ENCODE data around the gene TCERG1L. TPM values are rescaled to one million over a fixed set of nuclear protein-coding genes. Genes with fewer than 3 reads are reported as not detected.

The TCERG1L gene
- total RNA-seq, 1 donor from 2014 or later: 2.7 TPM

DNA sequence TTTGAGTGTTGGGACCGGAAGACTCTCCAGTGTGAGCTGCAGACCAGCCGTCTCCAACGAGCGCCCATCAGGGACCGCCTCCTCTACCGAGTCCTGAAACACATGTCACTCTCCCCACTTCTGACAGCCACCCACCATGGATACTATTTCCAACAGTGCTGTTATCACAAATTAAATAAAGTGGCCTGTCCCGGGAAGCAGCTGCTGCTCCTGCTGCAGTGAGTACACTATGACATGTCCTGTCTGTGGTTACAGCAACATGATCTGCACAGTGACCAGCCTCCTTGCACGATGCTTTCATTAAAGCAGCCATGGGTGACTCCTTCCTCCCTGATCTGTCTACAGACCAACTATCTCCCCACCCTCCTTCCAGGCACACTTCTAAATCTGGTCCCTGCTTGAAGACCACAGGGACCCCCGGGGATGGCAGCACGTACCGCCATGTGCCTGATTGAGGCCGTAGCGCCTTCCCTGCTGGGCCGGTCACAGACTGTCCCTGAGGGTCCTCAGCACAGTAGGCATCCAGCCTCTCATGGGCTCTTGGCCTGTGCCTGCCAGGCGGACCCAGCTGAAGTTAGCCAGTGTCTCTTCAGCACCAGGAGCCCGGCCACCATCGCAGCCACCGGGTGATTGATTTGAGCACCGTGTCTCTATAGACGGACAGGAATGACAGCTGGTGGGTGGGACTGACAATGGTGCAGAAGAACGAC is 58.8 kb downstream of the TCERG1L start:
- Mint-ChIP-seq H3K27ac (no peak overlapping the region), H3K27me3 (peaks cover 18% of the 10 kb centered on the region), H3K9me3 (no peaks in the 10 kb centered on the region), H3K36me3 (no peaks in the 10 kb centered on the region), H3K4me1 (ENCODE audit: unreplicated experiment) (peaks cover 30% of the 10 kb centered on the region), H3K4me3 (no peak overlapping the region)
- no peak for DNase-seq (ENCODE audit: extremely low spot score, unreplicated experiment)
- TF ChIP-seq, protein P1, sequence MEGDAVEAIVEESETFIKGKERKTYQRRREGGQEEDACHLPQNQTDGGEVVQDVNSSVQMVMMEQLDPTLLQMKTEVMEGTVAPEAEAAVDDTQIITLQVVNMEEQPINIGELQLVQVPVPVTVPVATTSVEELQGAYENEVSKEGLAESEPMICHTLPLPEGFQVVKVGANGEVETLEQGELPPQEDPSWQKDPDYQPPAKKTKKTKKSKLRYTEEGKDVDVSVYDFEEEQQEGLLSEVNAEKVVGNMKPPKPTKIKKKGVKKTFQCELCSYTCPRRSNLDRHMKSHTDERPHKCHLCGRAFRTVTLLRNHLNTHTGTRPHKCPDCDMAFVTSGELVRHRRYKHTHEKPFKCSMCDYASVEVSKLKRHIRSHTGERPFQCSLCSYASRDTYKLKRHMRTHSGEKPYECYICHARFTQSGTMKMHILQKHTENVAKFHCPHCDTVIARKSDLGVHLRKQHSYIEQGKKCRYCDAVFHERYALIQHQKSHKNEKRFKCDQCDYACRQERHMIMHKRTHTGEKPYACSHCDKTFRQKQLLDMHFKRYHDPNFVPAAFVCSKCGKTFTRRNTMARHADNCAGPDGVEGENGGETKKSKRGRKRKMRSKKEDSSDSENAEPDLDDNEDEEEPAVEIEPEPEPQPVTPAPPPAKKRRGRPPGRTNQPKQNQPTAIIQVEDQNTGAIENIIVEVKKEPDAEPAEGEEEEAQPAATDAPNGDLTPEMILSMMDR (conservative IDR thresholded peaks at IDR 0.05): no peak

DNA sequence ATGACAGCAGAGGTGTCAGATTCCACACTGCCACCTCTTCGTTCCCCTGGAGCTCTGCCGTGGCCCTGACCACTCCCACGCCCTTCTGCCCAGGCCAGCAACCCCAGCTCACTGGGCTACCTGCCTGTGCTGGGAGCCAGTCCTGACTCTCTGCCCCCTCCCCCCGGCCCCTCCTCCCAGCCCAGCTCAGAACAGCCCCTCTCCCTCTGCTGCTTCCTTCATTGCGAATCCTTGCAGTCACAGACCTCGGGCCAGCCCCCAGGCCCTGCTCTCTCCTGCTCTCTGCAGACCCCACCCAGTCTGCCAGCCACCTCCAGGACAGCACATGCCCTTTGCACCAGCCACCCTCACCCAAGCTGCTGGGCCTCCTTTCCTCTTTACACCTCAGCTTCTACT is 60.4 kb downstream of the TCERG1L start:
- Mint-ChIP-seq H3K27ac (peak overlapping the region; percentile 6), H3K9me3 (no peaks in the 10 kb centered on the region), H3K4me1 (ENCODE audit: unreplicated experiment) (peaks cover 30% of the 10 kb centered on the region), H3K36me3 (no peaks in the 10 kb centered on the region), H3K27me3 (peaks cover 18% of the 10 kb centered on the region), H3K4me3 (no peak overlapping the region)
- no peak for DNase-seq (ENCODE audit: extremely low spot score, unreplicated experiment)
- TF ChIP-seq, protein P1 (conservative IDR thresholded peaks at IDR 0.05): no peak

DNA sequence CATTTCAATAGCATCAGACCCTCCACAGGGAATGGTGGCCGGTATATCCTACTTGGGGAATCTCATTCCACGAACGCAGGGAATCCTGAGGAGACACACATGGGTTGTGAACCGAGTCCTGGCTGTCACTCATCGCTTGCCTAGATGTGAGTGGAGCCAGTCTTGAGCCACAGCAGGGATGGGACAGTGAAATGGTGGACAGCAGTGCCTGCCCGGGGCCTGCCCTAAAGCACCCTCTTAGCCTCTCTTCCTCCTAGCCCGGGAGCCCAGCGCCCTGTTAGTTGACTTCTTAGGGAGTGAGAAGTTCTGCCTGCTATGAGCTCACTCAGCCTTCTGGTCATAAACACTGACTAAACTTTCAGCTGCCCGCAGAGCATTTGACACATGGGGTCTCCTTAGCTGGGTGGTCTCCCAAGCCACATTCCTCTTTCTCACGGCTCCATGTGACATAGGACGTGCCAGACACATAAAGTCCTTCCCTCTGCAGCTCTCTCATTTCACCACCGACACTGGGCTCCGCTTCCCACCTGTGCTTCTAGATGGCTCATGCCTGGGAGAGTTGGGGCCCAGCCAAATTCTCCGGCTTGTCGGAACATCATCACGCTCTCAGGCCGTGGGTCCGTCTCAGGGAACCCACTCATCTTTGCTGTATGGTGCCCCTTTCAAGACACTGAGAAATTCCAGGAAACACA is 60.9 kb downstream of the TCERG1L start:
- H3K4me1 Mint-ChIP-seq (ENCODE audit: unreplicated experiment): peaks cover 29% of the 10 kb centered on the region
- H3K4me3 Mint-ChIP-seq: no peak overlapping the region
- no peaks in the 10 kb centered on the region for H3K9me3 Mint-ChIP-seq
- DNase-seq (ENCODE audit: extremely low spot score, unreplicated experiment): no peak
- peaks cover 18% of the 10 kb centered on the region for H3K27me3 Mint-ChIP-seq
- TF ChIP-seq, protein P1 (conservative IDR thresholded peaks at IDR 0.05): no peak
- no peaks in the 10 kb centered on the region for H3K36me3 Mint-ChIP-seq
- peak overlapping the region; percentile 6 for H3K27ac Mint-ChIP-seq

DNA sequence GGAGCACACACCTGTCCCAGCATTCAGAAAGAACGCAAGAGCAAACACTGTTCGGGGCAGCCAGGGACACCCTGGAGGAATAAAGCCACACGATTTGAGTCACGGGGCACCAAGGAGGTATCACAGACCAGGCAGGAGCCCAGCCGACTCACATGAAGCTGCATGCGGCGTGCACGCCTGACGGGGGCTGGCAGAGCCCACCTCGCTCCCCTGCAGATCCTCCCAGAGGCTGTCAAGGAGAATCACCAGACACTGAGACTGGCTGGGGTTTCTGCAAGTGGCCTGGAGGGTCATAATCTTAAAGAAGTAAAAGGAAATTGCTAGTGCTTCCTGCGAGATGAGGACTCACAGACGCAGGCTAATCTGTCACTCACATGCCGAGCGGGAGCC is 61.6 kb downstream of the TCERG1L start:
- TF ChIP-seq, protein P1 (conservative IDR thresholded peaks at IDR 0.05): no peak
- no peaks in the 10 kb centered on the region for H3K36me3 Mint-ChIP-seq
- H3K4me1 Mint-ChIP-seq (ENCODE audit: unreplicated experiment): peaks cover 25% of the 10 kb centered on the region
- no peaks in the 10 kb centered on the region for H3K9me3 Mint-ChIP-seq
- H3K27me3 Mint-ChIP-seq: peaks cover 18% of the 10 kb centered on the region
- no peak for DNase-seq (ENCODE audit: extremely low spot score, unreplicated experiment)
- no peak overlapping the region for H3K27ac Mint-ChIP-seq
- peak overlapping the region; percentile 57 for H3K4me3 Mint-ChIP-seq

DNA sequence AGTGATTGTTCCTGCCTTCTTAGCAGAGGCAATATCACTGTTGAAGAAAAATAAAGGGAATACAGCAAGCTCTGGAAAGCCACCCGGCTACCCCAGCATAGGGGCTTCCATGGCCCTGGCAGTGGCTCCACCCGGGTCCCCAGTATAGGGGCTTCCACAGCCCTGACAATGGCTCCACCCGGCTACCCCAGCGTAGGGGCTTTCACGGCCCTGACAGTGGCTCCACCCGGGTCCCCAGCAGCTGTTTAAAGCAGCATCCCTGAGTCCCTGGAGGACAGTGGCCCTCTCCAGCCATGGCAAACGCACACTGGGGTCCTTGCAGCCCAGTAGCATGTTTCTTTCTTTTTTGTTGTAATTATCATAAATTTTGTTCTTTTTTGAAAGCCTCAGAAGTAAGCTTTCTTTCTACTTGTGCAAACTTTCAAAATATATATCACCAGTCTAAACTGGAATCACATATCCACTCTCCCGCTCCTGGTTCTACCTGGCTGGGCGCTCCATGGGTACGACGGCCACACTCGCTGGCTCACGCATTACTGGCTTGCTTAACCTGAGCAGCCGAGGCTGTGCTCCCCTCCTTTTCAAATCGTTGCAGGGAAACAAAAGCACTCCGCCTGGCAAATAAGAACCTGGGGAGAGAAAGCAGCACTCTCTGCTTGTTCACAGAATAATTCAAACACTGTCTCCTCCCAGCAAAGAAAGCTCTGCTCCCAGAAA is 62.1 kb downstream of the TCERG1L start:
- no peak for DNase-seq (ENCODE audit: extremely low spot score, unreplicated experiment)
- Mint-ChIP-seq H3K27ac (no peak overlapping the region), H3K9me3 (no peaks in the 10 kb centered on the region), H3K4me1 (ENCODE audit: unreplicated experiment) (peaks cover 25% of the 10 kb centered on the region), H3K27me3 (peaks cover 14% of the 10 kb centered on the region), H3K36me3 (no peaks in the 10 kb centered on the region), H3K4me3 (peak overlapping the region; percentile 57)
- TF ChIP-seq, protein P1 (conservative IDR thresholded peaks at IDR 0.05): no peak

Measured in type B pancreatic cell (in vitro differentiated cells).